ENCODE measurements around the gene FBLN2. TPM values are rescaled to one million over a fixed set of nuclear protein-coding genes. Genes with fewer than 3 reads are reported as not detected.
A peak's percentile ranks its signal among the peaks of the same experiment; 100 is the strongest.

Gene FBLN2
- total RNA-seq, 2 donors from 2014 or later, result not detected

DNA sequence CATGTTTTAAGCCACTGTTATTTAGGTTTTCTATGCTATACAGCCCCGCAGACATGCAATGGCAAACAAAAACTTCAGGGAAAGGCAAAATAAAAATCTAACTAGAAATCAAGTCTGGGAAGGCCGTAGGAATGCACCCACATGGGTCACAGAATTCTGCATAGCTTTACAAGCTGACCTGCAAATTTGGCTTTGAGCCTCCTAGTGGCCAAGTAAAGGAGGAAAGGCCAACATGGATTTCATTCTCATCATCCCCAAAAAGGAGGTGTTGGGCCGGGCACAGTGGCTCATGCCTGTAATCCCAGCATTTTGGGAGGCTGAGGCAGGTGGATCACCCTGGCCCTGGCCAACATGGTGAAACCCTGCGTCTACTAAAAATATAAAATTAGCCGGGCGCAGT is 124.3 kb downstream of the FBLN2 start:
- Mint-ChIP-seq H3K27ac (no peak overlapping the region), H3K9me3 (no peaks in the 10 kb centered on the region), H3K36me3 (no peaks in the 10 kb centered on the region)
- DNase-seq (ENCODE audit: low spot score in 2 of 2) (no peak), ATAC-seq (no peak)

DNA sequence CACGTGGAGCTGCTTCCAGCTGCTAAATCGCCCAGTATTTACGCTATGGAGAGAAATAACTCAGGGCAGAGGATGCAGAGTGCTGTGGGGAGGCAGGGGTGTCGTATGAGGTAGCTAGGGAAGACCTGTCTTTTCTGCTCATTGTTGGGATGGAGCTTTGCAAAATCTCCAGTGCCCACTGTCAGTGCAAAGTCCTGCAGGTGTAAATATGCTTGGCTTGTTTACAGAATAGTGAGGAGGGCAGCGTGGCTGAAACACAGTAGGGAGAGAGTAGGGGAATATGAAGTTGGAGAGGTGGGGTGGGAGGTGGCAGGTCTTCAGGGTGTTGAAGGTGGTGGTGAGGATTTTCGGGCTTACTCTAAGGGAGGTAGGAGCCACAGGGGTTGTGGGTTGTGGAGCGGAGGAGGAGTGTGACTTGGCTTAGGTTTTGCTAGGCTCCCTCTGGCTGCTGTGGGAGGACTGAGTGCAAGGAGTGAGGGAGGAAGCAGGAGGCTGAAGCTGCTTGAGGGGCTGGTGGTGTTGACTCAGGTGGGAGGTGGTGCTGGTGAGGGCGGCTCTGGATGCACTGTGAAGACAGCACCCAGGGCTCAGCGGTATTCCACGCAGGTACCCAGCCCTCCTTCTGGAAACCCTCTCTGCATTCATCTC is 125.7 kb downstream of the FBLN2 start:
- DNase-seq (ENCODE audit: low spot score in 2 of 2), result no peak
- ATAC-seq, result no peak
- Mint-ChIP-seq H3K9me3 (no peaks in the 10 kb centered on the region), H3K36me3 (no peaks in the 10 kb centered on the region), H3K27ac (no peak overlapping the region)

GRCh38 chr3:13676356-13677017 is 127.6 kb downstream of the FBLN2 start:
- Mint-ChIP-seq H3K27ac (no peak overlapping the region), H3K9me3 (no peaks in the 10 kb centered on the region), H3K36me3 (no peaks in the 10 kb centered on the region)
- DNase-seq (ENCODE audit: low spot score in 2 of 2) (no peak), ATAC-seq (no peak)

GRCh38 chr3:13677272-13677671 is 128.3 kb downstream of the FBLN2 start:
- Mint-ChIP-seq H3K9me3 (no peaks in the 10 kb centered on the region), H3K27ac (no peak overlapping the region), H3K36me3 (no peaks in the 10 kb centered on the region)
- DNase-seq (ENCODE audit: low spot score in 2 of 2), result no peak
- no peak for ATAC-seq

GRCh38 chr3:13681931-13682330 is 133.0 kb downstream of the FBLN2 start:
- no peaks in the 10 kb centered on the region for H3K36me3 Mint-ChIP-seq
- DNase-seq (ENCODE audit: low spot score in 2 of 2) (no peak), ATAC-seq (no peak)
- no peak overlapping the region for H3K27ac Mint-ChIP-seq
- peaks cover 0 to 7% of the 10 kb centered on the region in 2 donors for H3K9me3 Mint-ChIP-seq

DNA sequence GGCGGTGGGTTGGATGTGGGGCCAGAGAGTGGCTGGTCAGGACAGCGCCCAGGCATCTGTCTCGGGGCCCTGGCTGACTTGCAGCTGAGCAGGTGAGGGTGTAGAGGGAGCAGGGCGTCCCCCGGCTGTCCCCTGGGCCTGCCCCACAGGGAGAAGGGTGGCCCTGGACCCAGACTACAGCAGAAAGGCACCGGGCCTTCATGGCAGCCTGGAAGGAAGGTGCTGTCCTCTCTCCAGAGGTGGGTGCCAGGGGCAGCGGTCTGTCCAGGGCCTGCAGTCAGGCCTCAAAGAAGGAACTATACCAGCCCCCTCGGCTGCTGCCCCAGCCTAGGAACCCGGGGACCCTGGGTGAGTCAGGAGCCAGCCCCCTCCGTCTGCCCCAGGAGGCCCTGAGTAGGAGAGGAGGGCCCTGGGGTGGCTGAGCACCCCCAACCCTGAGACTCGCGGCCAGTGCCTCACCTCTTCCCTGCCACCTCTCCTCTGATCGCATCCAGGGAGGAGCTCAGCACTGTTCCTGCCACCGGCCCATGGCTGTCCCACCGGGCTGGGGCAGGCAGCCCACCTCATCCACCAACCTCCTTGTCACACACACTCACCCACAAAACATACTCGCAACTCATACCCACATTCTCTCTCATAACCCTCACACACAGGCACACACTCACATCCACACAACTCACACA is 133.5 kb downstream of the FBLN2 start:
- no peak for DNase-seq (ENCODE audit: low spot score in 2 of 2)
- Mint-ChIP-seq H3K9me3 (peaks cover 0 to 7% of the 10 kb centered on the region in 2 donors), H3K36me3 (no peaks in the 10 kb centered on the region), H3K27ac (no peak overlapping the region)
- no peak for ATAC-seq

DNA sequence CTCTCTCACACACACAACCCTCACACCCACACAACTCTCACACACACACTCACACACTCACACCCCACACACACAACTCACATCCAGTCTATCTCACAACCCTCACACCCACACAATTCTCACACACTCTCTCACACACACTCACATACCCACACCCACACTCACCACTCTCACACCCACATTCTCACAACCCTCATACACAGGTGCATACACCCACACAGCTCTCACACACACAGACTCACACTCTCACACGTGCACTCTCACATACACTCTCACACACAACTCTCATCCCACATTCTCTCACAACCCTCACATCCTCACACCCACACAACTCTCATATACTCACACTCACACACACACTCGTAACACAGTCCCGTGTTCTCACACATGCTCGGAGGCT is 134.4 kb downstream of the FBLN2 start:
- no peaks in the 10 kb centered on the region for H3K36me3 Mint-ChIP-seq
- H3K9me3 Mint-ChIP-seq, result peaks cover 0 to 7% of the 10 kb centered on the region in 2 donors
- H3K27ac Mint-ChIP-seq, result peak overlapping the region in 1 of 2 donors; percentile 50
- ATAC-seq, result no peak
- DNase-seq (ENCODE audit: low spot score in 2 of 2), result no peak

GRCh38 chr3:13683772-13684171 is 134.8 kb downstream of the FBLN2 start:
- DNase-seq (ENCODE audit: low spot score in 2 of 2) (no peak), ATAC-seq (no peak)
- H3K36me3 Mint-ChIP-seq, result no peaks in the 10 kb centered on the region
- H3K27ac Mint-ChIP-seq, result no peak overlapping the region
- peaks cover 0 to 7% of the 10 kb centered on the region in 2 donors for H3K9me3 Mint-ChIP-seq

DNA sequence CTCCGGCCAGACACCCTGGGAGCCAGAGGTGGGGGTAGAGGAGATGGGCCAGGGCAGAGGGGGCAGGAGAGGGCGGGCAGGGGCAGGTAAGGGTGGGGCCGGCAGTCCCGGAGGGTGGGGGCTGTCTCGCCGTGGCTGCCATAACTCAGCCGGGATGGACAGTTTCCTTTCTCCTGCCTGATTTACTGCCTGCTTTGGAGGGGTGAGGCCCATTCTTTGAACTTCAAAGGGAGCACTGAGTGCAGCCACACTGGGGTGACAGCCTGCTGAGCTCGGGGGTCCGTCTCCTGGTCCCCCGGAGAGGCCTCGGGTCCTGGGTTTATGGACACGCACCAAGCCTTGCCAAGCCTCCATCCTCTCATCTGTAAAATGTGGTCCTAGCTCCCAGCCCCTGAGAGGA is 135.4 kb downstream of the FBLN2 start:
- Mint-ChIP-seq H3K9me3 (peaks cover 0 to 7% of the 10 kb centered on the region in 2 donors), H3K36me3 (no peaks in the 10 kb centered on the region)
- ATAC-seq, result no peak

DNA sequence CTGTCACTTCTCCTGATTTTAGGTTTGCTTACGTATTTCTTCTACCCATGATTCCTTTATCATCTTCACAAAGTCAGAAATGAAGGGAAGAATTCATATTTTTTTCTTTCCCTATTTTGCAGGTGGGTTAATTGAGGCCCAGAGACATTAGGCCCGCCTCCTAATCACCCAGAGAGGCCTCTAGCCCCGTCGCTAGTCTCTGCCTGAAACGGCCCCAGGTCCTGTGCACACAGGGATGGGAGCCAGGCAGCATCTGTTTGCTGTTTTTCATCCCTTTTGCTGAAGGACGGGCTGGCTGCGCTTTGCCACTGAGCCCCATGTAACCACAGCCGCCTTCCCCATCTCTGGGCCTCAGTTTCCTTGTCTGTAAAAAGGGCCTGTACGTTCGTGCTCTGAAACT is 135.9 kb downstream of the FBLN2 start:
- ATAC-seq (no peak), DNase-seq (ENCODE audit: low spot score in 2 of 2) (no peak)
- H3K27ac Mint-ChIP-seq, result no peak overlapping the region
- H3K36me3 Mint-ChIP-seq, result no peaks in the 10 kb centered on the region
- peaks cover 0 to 7% of the 10 kb centered on the region in 2 donors for H3K9me3 Mint-ChIP-seq

More for the DNA sequence above, 135.4 kb downstream of the FBLN2 start:
- H3K27ac Mint-ChIP-seq, result no peak overlapping the region
- no peak for DNase-seq (ENCODE audit: low spot score in 2 of 2)

GRCh38 chr3:13685721-13686120 is 136.8 kb downstream of the FBLN2 start:
- Mint-ChIP-seq H3K27ac (no peak overlapping the region), H3K9me3 (peaks cover 0 to 7% of the 10 kb centered on the region in 2 donors), H3K36me3 (no peaks in the 10 kb centered on the region)
- DNase-seq (ENCODE audit: low spot score in 2 of 2) (no peak), ATAC-seq (no peak)

DNA sequence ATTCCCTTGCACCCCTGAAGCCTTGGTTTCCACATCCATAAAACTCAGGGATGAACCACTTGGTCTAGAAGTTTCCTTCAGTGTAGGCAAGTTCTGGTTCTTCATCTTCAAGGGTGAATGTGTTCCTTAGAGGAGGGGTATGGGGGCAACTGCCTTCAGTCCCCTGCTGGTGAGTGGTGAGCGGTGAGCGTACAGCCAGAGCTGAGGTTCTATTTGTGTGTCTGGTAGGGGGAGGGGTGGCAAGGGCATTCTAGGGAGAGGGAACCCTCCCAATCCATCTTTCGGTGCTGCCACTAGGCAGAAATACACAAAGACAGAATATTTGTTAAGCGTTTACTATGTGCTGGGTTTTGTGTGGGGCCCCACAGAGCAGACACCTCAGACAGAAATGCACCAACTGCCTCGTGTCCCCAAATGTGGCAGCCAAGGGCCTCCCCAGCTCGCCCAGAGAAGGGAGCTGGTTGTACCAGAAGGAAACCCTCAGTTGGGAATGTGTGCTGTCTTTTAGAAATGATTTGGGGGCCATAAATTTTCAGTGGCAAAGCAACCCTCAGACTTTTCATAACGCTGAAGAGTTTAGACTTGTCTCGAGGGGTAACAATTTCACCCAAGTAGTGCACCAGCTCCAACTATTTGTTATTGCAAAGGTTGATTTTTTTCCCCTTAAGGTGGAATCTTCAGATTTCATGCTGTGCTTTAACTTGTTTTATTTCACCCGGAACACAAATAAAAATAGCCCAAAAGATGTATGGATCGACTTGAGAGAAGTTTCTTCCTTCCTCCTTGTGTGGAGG is 137.6 kb downstream of the FBLN2 start:
- H3K27ac Mint-ChIP-seq, result no peak overlapping the region
- DNase-seq (ENCODE audit: low spot score in 2 of 2), result no peak
- no peak for ATAC-seq

DNA sequence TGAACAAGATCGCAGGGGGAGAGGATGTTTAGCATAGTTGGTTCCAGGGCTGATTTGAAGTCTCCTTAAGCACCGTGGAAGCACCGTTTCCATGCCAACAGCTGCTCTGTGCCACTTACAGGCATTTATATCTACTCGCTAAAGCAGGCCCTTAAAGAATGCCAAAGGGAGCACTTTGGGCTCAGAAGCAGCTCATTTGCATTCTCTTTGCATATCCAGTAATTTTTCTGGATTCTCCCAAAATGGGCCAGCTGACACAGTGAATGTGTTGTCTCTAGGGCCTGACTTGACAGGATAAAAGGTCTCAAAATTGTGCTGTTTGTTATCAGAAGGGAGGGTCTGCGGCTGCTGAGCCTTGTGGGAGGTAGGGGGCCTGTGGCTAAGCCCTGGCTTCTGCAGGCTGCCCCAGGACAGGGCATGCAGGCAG is 138.6 kb downstream of the FBLN2 start:
- Mint-ChIP-seq H3K27ac (no peak overlapping the region), H3K36me3 (no peaks in the 10 kb centered on the region)

More for the DNA sequence above, 137.6 kb downstream of the FBLN2 start:
- H3K36me3 Mint-ChIP-seq, result no peaks in the 10 kb centered on the region
- H3K9me3 Mint-ChIP-seq, result peaks cover 0 to 7% of the 10 kb centered on the region in 2 donors

More for the DNA sequence above, 138.6 kb downstream of the FBLN2 start:
- H3K9me3 Mint-ChIP-seq, result peaks cover 4 to 7% of the 10 kb centered on the region in 2 donors
- DNase-seq (ENCODE audit: low spot score in 2 of 2) (no peak), ATAC-seq (no peak)

Other genes with a start within 250 kb of the FBLN2 start
- gene NUP210, start 128.8 kb upstream of the FBLN2 start, total RNA-seq, result 100 to 1,000 TPM; 116 to 147 TPM
- gene HDAC11, start 68.8 kb upstream of the FBLN2 start, total RNA-seq, result 1 to 10 TPM; 3.7 TPM